WTC11 (cell line): ENCODE data around the gene COBL. TPM values are rescaled to one million over a fixed set of nuclear protein-coding genes. Genes with fewer than 3 reads are reported as not detected.

Experiments
- ATAC-seq: fragments of 200-7000 bp; cut with Tn5 transposase; 2 replicates; pipeline ENCODE4 v1.10.0; 2021; ENCODE audit warnings: mild to moderate bottlenecking, moderate library complexity
- CTCF ChIA-PET: fragments of 300-600 bp; sonication (Branson Sonifier 250); formaldehyde crosslinking; loops from one replicate; lab custom pipeline; 2021; ENCODE audit warnings: antibody characterized with exemption; lab: Charles Lee
- POLR2A ChIA-PET: fragments of 350-600 bp; sonication (Branson Sonifier 250); formaldehyde crosslinking; loops from one replicate; lab custom pipeline; 2021; ENCODE audit warnings: antibody characterized with exemption; lab: Charles Lee
- DNase-seq: peaks from one replicate; pipeline ENCODE4 v3.0.0; 2021; ENCODE audit warnings: low spot score
- H3K27ac Mint-ChIP-seq: 2 replicates; pipeline ENCODE4 v1.8.0; 2021; ENCODE audit warnings: mixed read lengths
- H3K27me3 Mint-ChIP-seq: 2 replicates; pipeline ENCODE4 v1.8.0; 2021; ENCODE audit warnings: low read depth, mild to moderate bottlenecking, moderate library complexity, mixed read lengths
- H3K36me3 Mint-ChIP-seq: 2 replicates; pipeline ENCODE4 v1.8.0; 2021; ENCODE audit warnings: mixed read lengths
- H3K4me1 Mint-ChIP-seq: 2 replicates; pipeline ENCODE4 v1.8.0; 2022; ENCODE audit warnings: mixed read lengths
- H3K4me3 Mint-ChIP-seq: 2 replicates; pipeline ENCODE4 v1.8.0; 2021; ENCODE audit warnings: mild to moderate bottlenecking, moderate library complexity, mixed read lengths
- H3K9me3 Mint-ChIP-seq: 2 replicates; pipeline ENCODE4 v1.8.0; 2021; ENCODE audit warnings: mixed read lengths
- ARID4B ChIP-seq: sonication (generic); formaldehyde crosslinking; IDR thresholded peaks from 2 replicates; pipeline ENCODE4 v1.8.0; 2023; ENCODE audit warnings: missing genetic modification reagents, mild to moderate bottlenecking, borderline replicate concordance
- ATF1 ChIP-seq: sonication (generic); formaldehyde crosslinking; IDR thresholded peaks from 2 replicates; pipeline ENCODE4 v1.8.1; 2023; ENCODE audit warnings: mild to moderate bottlenecking, moderate library complexity, missing genetic modification reagents
- ATF3 ChIP-seq: sonication (generic); formaldehyde crosslinking; conservative IDR thresholded peaks from 2 replicates; pipeline ENCODE4 v1.8.1; 2022; ENCODE audit warnings: mild to moderate bottlenecking, missing genetic modification reagents
- CBFB ChIP-seq: sonication (generic); formaldehyde crosslinking; IDR thresholded peaks from 2 replicates; pipeline ENCODE4 v1.8.1; 2022; ENCODE audit warnings: mild to moderate bottlenecking, low read depth, missing genetic modification reagents
- CTCF ChIP-seq: fragments of 200-600 bp; IDR thresholded peaks from 2 replicates; pipeline ENCODE4 v1.8.0; 2022; ENCODE audit warnings: antibody characterized with exemption
- EMX1 ChIP-seq: fragments of 250-450 bp; sonication (Bioruptor Pico); IDR thresholded peaks from 2 replicates; pipeline ENCODE4 v1.8.0; 2021; ENCODE audit warnings: mild to moderate bottlenecking
- FOXP1 ChIP-seq: sonication (generic); formaldehyde crosslinking; IDR thresholded peaks from 2 replicates; pipeline ENCODE4 v1.8.0; 2022; ENCODE audit warnings: missing genetic modification reagents, mild to moderate bottlenecking, moderate library complexity, borderline replicate concordance
- FOXP4 ChIP-seq: sonication (generic); formaldehyde crosslinking; IDR thresholded peaks from 2 replicates; pipeline ENCODE4 v1.8.0; 2022; ENCODE audit warnings: mild to moderate bottlenecking, missing genetic modification reagents
- GABPB1 ChIP-seq: sonication (generic); formaldehyde crosslinking; IDR thresholded peaks from 2 replicates; pipeline ENCODE4 v1.8.1; 2023; ENCODE audit warnings: mild to moderate bottlenecking, missing genetic modification reagents
- IRF1 ChIP-seq: sonication (generic); formaldehyde crosslinking; IDR thresholded peaks from 2 replicates; pipeline ENCODE4 v1.8.0; 2023; ENCODE audit warnings: missing genetic modification reagents
- JUN ChIP-seq: sonication (generic); formaldehyde crosslinking; IDR thresholded peaks from 2 replicates; pipeline ENCODE4 v1.8.0; 2023; ENCODE audit warnings: mild to moderate bottlenecking, missing genetic modification reagents
- MXD4 ChIP-seq: fragments of 250-450 bp; sonication (Bioruptor Pico); IDR thresholded peaks from 2 replicates; pipeline ENCODE4 v1.8.0; 2021; ENCODE audit warnings: mild to moderate bottlenecking, moderate library complexity, borderline replicate concordance
- NFE2L1 ChIP-seq: sonication (generic); formaldehyde crosslinking; IDR thresholded peaks from 2 replicates; pipeline ENCODE4 v1.8.1; 2023; ENCODE audit warnings: missing genetic modification reagents
- PRRX2 ChIP-seq: fragments of 250-450 bp; sonication (Bioruptor Pico); IDR thresholded peaks from 2 replicates; pipeline ENCODE4 v1.8.0; 2021; ENCODE audit warnings: mild to moderate bottlenecking
- SMAD4 ChIP-seq: sonication (generic); formaldehyde crosslinking; IDR thresholded peaks from 2 replicates; pipeline ENCODE4 v1.8.0; 2022; ENCODE audit warnings: mild to moderate bottlenecking, missing genetic modification reagents
- SOX15 ChIP-seq: fragments of 250-450 bp; sonication (Bioruptor Pico); IDR thresholded peaks from 2 replicates; pipeline ENCODE4 v1.9.0; 2021; ENCODE audit warnings: mild to moderate bottlenecking
- STAT6 ChIP-seq: sonication (generic); formaldehyde crosslinking; conservative IDR thresholded peaks from 2 replicates; pipeline ENCODE4 v1.8.1; 2023; ENCODE audit warnings: mild to moderate bottlenecking, low read depth, missing genetic modification reagents, moderate library complexity
- TP53 ChIP-seq: sonication (generic); formaldehyde crosslinking; IDR thresholded peaks from 2 replicates; pipeline ENCODE4 v1.8.1; 2023; ENCODE audit warnings: mild to moderate bottlenecking, missing genetic modification reagents
- ZBTB43 ChIP-seq: sonication (generic); formaldehyde crosslinking; IDR thresholded peaks from 2 replicates; pipeline ENCODE4 v1.8.1; 2023; ENCODE audit warnings: mild to moderate bottlenecking, missing genetic modification reagents
- ZNF263 ChIP-seq: sonication (generic); formaldehyde crosslinking; IDR thresholded peaks from 2 replicates; pipeline ENCODE4 v1.8.1; 2022; ENCODE audit warnings: low read depth, mild to moderate bottlenecking, moderate library complexity, missing genetic modification reagents
- total RNA-seq: library from RNA; stranded (reverse); gene quantifications from 3 replicates; pipeline ENCODE4 v1.2.3, GENCODE V29; 2021

The COBL gene
- total RNA-seq, 1 experiment from 2014 or later, result 36.5 TPM

- TF ChIP-seq STAT6 (CRISPR knock-in tag), result no peak
- no peak for TF ChIP-seq SOX15
Measured at GRCh38 chr7:51046482-51046881, 270.1 kb downstream of the COBL start (continued).

- H3K27ac Mint-ChIP-seq, result no peak overlapping the region
- H3K9me3 Mint-ChIP-seq, result peaks cover 14% of the 10 kb centered on the region
- no peaks in the 10 kb centered on the region for H3K4me1 Mint-ChIP-seq
- ChIA-PET CTCF (no interaction called here), POLR2A (no interaction called here)
- no peak overlapping the region for H3K4me3 Mint-ChIP-seq
- no peak for ATAC-seq
- peaks cover 24% of the 10 kb centered on the region for H3K36me3 Mint-ChIP-seq
- no peak for DNase-seq
- no peaks in the 10 kb centered on the region for H3K27me3 Mint-ChIP-seq
- TF ChIP-seq ARID4B (no peak), NFE2L1 (no peak), IRF1 (CRISPR knock-in tag) (no peak), GABPB1 (CRISPR knock-in tag) (no peak), JUN (CRISPR knock-in tag) (no peak), EMX1 (CRISPR knock-in tag) (no peak), FOXP1 (no peak), ATF3 (CRISPR knock-in tag) (no peak), SMAD4 (CRISPR knock-in tag) (no peak)
Measured at GRCh38 chr7:51046103-51046466, 270.5 kb downstream of the COBL start.

GRCh38 chr7:51045319-51046102, 271.1 kb downstream of the COBL start:
- ATAC-seq, result no peak
- POLR2A ChIA-PET, result no interaction called here
- Mint-ChIP-seq H3K27ac (no peak overlapping the region), H3K4me3 (no peak overlapping the region), H3K27me3 (no peaks in the 10 kb centered on the region), H3K9me3 (peaks cover 14% of the 10 kb centered on the region), H3K4me1 (no peaks in the 10 kb centered on the region), H3K36me3 (peaks cover 24% of the 10 kb centered on the region)
- no peak for DNase-seq
- CTCF ChIA-PET, result no interaction called here
- TF ChIP-seq ATF3 (CRISPR knock-in tag) (no peak), MXD4 (CRISPR knock-in tag) (no peak), ZNF263 (no peak), PRRX2 (no peak), FOXP4 (CRISPR knock-in tag) (no peak), ATF1 (CRISPR knock-in tag) (no peak), CTCF (no peak), ZBTB43 (CRISPR knock-in tag) (no peak), TP53 (CRISPR knock-in tag) (no peak), CBFB (CRISPR knock-in tag) (no peak)
